ENCODE results near the gene GABRD.

GABRD gene

DNA sequence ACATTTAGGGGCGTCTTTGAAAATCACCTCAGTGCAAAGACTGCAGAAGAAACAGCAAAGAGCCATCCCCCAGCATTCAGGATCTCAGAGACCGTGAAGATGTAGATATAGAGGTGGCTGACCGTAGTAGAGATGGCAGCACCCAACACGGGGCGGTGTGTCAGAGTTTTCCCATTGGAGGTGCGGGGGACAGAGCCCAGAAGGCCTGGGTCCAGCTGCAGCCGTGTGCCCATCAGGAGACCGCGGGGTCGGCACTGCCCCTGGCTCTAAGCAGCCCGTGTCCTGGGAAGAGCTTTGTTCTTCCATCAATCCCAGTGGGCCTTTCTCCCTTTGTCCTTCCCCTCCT lies 1.1 kb downstream of the GABRD start:
- no peak overlapping the region for H3K27ac ChIP-seq
- TF ChIP-seq ZFX (IDR thresholded peaks at IDR 0.05): no peak
- TF ChIP-seq, protein P1, sequence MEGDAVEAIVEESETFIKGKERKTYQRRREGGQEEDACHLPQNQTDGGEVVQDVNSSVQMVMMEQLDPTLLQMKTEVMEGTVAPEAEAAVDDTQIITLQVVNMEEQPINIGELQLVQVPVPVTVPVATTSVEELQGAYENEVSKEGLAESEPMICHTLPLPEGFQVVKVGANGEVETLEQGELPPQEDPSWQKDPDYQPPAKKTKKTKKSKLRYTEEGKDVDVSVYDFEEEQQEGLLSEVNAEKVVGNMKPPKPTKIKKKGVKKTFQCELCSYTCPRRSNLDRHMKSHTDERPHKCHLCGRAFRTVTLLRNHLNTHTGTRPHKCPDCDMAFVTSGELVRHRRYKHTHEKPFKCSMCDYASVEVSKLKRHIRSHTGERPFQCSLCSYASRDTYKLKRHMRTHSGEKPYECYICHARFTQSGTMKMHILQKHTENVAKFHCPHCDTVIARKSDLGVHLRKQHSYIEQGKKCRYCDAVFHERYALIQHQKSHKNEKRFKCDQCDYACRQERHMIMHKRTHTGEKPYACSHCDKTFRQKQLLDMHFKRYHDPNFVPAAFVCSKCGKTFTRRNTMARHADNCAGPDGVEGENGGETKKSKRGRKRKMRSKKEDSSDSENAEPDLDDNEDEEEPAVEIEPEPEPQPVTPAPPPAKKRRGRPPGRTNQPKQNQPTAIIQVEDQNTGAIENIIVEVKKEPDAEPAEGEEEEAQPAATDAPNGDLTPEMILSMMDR (conservative IDR thresholded peaks at IDR 0.05): no peak

DNA sequence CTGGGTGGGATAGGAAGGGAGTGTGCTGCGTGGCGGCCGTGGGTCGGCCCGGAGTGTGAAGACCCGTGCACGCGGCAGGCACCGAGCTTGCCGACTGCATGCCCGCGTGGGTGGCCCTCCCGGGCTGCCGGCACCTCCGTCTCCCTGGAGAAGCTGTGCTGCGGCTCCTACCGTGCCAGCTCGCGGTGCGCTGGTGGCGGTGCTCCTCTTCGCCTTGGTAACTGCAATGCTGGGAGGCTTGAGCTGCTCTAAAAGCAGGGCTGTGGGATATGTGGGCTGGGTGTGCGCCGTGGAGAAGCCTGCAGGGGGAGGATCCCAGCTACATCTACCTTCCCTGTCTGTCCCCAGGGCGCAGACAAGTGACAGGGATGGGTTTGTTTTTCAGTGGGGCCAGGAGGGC lies 2.4 kb downstream of the GABRD start:
- TF ChIP-seq, protein P1 (conservative IDR thresholded peaks at IDR 0.05): no peak
- no peak for TF ChIP-seq ZFX (IDR thresholded peaks at IDR 0.05)
- no peak overlapping the region for H3K27ac ChIP-seq

DNA sequence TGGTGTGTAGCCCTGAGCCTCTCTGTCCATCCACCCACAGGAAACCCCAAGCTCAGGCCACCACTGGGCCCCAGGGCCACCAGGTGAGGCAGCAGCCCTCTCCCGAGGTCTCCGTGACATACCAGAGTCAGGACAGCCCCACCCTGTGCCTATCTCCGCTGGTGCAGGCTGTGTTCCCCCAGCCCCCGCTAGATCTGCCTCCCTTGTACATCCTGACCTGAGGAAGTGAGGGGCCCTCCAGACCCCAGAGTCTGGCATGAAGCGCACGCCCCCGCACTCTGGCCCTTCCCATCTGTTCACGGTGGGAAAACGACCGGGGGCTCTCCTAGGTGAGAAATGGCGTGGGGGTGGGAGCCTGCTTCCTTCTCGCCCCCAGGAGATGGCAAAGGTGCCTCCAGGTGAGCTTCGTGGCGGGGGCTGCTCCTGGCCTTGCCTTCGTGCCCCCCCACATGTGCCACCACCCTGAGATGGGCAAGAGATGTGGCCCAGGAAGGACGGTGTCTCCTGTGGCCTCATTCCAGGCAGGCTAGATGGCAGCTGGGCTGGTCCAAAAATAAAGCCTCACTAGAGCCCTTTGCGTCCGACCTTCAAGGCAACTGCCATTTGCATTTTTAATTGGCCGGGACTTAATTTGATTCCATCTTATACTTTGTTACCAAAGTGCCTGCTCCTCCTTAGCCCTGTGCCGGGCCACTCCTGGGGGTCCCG lies 3.1 kb downstream of the GABRD start:
- no peak overlapping the region for H3K27ac ChIP-seq
- TF ChIP-seq, protein P1 (conservative IDR thresholded peaks at IDR 0.05): no peak
- no peak for TF ChIP-seq ZFX (IDR thresholded peaks at IDR 0.05)

DNA sequence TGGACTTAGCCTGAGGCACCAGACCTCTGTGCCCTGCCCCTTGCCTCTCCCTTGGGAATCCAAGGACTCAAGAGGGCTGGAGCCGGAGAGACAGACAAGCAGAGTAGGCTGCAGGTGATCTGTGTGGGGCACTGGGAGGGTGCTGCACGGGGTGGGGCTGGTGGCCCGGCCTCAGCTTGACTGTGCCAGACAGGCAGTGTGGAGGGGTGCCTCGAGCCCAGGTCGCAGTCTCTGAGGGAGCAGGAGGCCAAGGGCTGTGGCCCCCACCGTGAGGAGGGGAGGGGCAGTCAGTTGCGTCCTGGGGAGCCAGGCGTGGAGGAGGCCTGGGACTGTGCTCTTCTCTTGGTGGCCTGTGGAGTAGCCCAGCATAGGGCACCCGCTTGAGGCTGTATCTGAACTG lies 4.0 kb downstream of the GABRD start:
- TF ChIP-seq, protein P1 (conservative IDR thresholded peaks at IDR 0.05): no peak
- TF ChIP-seq ZFX (IDR thresholded peaks at IDR 0.05): no peak
- H3K27ac ChIP-seq: no peak overlapping the region

DNA sequence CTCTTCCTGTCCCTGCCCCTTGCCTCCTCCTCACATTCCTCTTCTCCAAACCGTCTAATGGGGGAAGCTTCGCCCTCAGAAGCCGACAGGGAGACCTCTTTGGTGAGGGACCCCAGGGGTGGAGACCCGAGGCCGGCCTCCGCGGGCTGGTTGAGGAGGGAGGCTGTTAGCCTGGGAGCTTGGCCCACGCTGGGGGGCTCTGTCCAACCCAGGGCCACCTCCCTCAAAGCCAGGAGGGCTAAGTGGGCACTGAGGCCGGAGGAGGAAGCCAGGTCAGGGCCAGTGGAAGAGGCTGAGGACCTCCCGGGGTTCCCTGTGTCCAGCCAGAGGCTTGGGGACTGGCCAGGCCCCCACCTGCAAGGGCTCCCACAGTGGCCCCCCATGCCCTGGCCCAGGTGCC lies 5.3 kb downstream of the GABRD start:
- H3K27ac ChIP-seq: no peak overlapping the region
- TF ChIP-seq, protein P1 (conservative IDR thresholded peaks at IDR 0.05): no peak
- no peak for TF ChIP-seq ZFX (IDR thresholded peaks at IDR 0.05)

DNA sequence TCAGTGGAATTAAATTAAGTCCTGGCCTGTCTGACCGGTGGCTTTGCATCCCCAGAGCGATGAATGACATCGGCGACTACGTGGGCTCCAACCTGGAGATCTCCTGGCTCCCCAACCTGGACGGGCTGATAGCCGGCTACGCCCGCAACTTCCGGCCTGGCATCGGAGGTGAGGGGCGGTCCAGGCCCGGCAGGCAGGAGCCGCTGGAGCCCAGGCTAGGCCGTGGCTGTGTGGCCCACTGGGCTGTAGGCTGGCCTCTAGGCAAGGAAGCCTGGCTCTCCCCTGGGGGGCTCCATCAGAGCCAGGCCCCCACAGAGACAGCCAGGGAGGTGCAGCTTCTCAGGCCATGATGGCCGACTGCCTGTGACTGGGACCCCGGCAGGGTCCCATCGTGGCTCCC lies 5.7 kb downstream of the GABRD start:
- TF ChIP-seq, protein P1 (conservative IDR thresholded peaks at IDR 0.05): no peak
- no peak for TF ChIP-seq ZFX (IDR thresholded peaks at IDR 0.05)
- H3K27ac ChIP-seq: no peak overlapping the region

DNA sequence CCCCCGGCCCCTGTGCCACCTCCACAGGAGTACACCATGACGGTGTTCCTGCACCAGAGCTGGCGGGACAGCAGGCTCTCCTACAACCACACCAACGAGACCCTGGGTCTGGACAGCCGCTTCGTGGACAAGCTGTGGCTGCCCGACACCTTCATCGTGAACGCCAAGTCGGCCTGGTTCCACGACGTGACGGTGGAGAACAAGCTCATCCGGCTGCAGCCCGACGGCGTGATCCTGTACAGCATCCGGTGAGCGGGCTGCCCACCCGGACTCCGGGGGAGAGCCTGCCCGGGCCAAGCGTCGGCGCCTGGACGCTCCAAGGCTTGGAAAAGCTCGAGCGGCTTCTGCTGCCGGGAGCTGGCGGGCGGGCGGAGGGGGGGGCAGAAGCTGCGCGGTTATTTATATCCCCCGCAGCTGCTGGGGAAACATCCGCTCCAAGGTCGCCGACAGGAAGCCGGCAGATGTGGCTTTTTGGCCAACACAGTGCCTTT lies 6.4 kb downstream of the GABRD start:
- no peak for TF ChIP-seq ZFX (IDR thresholded peaks at IDR 0.05)
- TF ChIP-seq, protein P1 (conservative IDR thresholded peaks at IDR 0.05): no peak

More for the DNA sequence above, 6.4 kb downstream of the GABRD start:
- no peak overlapping the region for H3K27ac ChIP-seq
